C4-2B (cell line): Measurements from ENCODE around the gene DNMT1.
"Not testable (repeated sequence)": the region's sequence is repeated elsewhere in the genome, so short reads cannot be mapped to it uniquely, and the experiment has no call there.

Source experiments
- H3K27ac ChIP-seq: fragments of 450-650 bp; 2 replicates; pipeline ENCODE4 v1.5.1; 2017
- ZFX ChIP-seq: fragments of 450-650 bp; IDR thresholded peaks from 2 replicates; pipeline ENCODE4 v1.6.1; 2017
- TF ChIP-seq, protein P1 (sequence below): fragments of 450-650 bp; conservative IDR thresholded peaks from 2 replicates; pipeline ENCODE4 v1.5.1; 2017; ENCODE audit warnings: mild to moderate bottlenecking

DNMT1 gene

GRCh38 chr19:10203686-10204085, 8.9 kb upstream of the DNMT1 start:
- no peak overlapping the region for H3K27ac ChIP-seq

GRCh38 chr19:10201176-10201575, 6.4 kb upstream of the DNMT1 start:
- H3K27ac ChIP-seq, result no peak overlapping the region
- TF ChIP-seq, protein P1, sequence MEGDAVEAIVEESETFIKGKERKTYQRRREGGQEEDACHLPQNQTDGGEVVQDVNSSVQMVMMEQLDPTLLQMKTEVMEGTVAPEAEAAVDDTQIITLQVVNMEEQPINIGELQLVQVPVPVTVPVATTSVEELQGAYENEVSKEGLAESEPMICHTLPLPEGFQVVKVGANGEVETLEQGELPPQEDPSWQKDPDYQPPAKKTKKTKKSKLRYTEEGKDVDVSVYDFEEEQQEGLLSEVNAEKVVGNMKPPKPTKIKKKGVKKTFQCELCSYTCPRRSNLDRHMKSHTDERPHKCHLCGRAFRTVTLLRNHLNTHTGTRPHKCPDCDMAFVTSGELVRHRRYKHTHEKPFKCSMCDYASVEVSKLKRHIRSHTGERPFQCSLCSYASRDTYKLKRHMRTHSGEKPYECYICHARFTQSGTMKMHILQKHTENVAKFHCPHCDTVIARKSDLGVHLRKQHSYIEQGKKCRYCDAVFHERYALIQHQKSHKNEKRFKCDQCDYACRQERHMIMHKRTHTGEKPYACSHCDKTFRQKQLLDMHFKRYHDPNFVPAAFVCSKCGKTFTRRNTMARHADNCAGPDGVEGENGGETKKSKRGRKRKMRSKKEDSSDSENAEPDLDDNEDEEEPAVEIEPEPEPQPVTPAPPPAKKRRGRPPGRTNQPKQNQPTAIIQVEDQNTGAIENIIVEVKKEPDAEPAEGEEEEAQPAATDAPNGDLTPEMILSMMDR, result no peak
- TF ChIP-seq ZFX, result no peak

More at GRCh38 chr19:10203686-10204085, 8.9 kb upstream of the DNMT1 start:
- TF ChIP-seq, protein P1, result no peak
- TF ChIP-seq ZFX, result no peak

DNA sequence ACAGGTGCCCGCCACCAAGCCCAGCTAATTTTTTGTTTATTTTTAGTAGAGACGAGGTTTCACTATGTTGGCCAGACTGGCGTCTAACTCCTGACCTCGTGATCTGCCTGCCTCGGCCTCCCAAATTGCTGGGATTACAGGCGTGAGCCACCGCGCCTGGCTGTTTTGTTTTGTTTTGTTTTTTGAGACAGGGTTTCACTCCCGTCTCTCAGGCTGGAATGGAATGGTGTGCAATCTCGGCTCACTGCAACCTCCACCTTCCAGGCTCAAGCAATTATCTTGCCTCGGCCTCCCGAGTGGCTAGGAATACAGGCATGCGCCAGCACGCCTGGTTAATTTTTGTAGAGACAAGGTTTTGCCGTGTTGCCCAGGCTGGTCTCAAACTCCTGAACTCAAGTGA, 5.3 kb upstream of the DNMT1 start:
- not testable (repeated sequence) for H3K27ac ChIP-seq

DNA sequence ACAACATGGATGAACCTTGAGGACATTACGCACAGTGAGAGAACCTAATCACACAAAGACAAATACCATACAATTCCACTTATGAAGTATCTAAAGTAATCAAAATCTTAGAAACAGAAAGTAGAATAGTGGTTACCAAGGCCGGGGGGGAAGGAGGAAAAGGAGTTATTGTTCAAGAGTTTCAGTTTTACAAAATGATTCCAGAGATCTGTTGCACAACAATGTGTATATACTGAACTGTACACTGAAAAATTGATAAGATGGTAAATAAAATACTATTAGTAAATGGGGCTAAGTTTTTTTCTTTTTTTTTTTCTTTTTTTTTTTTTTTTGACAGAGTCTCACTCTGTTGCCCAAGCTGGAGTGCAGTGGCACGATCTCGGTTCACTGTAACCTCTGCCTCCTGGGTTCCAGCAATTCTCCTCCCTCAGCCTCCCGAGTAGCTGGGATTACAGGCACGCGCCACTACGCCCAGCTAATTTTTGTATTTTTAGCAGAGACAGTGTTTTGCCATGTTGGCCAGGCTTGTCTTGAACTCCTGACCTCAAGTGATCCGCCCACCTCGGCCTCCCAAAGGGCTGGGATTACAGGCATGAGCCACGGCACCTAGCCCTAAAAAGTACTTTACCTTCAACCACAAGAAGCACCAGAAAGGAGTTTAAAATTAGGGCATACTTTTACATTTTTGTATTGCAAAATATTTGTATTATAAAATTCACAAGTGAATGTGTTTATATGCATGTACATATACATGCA, 4.3 kb upstream of the DNMT1 start:
- H3K27ac ChIP-seq, result not testable (repeated sequence)

DNA sequence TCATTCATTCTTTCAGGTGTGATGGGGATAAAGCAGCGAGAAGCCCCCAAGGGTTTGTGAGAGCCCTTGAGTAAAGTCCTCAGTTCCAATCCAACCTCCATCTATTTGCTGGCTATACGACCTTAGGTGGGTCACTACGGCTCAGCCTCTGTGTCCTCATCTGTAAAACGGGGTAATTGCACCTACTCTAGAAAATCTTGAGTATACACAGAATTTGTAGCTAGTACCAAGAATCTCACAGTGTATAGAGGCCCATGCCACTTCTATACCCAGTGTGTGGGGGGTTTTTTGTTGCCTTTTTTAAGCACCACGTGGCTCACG, 406 bp upstream of the DNMT1 start:
- TF ChIP-seq, protein P1, result no peak
- TF ChIP-seq ZFX, result no peak
- H3K27ac ChIP-seq, result peak overlapping the region; percentile 87

DNA sequence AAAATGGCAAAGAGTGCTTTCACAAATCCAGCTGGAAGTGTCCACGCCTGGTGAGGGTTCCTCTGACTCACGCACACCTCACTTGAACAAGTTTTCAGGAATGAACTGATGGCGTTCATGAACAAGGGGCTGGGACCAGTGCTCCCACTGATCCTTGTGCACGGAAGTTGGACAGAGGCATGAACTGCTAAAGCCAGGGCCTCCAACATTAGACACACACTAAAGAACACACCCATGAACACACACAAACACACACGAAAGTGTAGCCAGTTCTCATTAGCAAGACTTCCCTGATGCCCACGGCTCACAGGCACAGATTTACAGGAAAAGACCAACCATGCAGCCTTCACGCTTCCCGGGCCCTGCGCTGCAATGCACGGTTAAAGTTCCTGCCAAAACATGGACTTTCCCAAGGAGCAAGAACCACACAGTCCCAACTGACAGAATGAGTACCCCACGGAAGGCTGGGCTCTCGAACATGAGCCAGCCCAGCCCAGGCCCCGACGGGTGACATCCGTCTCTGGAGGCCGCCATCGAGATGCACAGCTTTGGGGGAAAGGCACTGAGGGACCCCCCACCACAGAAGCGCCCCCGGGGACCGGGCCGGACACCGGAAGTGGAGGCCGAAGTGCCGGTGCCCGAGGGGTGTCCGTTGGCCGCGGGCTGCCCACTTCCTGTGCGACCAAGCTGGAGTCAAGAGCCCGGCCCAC, 808 bp downstream of the DNMT1 start:
- TF ChIP-seq, protein P1, result no peak
- peak; percentile 76; the same call in 1 of the 2 replicates for TF ChIP-seq ZFX

GRCh38 chr19:10192922-10193321, 1.8 kb downstream of the DNMT1 start:
- no peak for TF ChIP-seq ZFX
- TF ChIP-seq, protein P1, result no peak
- peak overlapping the region; percentile 87 for H3K27ac ChIP-seq

More for the DNA sequence above, 808 bp downstream of the DNMT1 start:
- peak overlapping the region; percentile 87 for H3K27ac ChIP-seq

DNA sequence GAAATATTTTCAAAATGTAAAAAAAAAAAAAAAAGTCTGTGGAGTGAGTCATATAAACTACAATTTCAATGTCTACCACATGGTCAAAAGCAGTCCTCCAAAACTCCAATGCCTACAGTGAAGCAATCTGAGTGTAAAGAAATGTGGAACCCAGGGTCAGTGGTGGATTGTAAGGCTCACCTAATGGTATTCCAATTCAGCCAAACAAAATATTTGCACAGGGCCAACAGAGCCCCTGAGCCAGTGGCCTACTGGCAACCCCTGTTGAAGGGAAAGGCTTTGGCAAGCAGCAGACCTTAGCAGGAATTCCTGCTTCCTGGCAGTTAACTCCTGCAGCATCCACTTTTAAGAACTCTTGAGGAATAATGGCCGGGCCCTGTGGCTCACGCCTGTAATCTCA, 3.4 kb downstream of the DNMT1 start:
- H3K27ac ChIP-seq, result 0 out of 2 replicates have a peak overlapping the region, but pooled peaks have one; percentile 3
- no peak for TF ChIP-seq ZFX
- TF ChIP-seq, protein P1, result no peak
